Astrocyte (in vitro differentiated cells and primary cell): ENCODE results near the gene LRRC31. TPM values are rescaled to one million over a fixed set of nuclear protein-coding genes. Genes with fewer than 3 reads are reported as not detected.

ENCODE experiments used
- DNase-seq: peaks from one replicate; pipeline ENCODE4 v3.0.0-alpha.2; 2010; ENCODE audit warnings: low read depth
- FAIRE-seq: peaks from 2 replicates; lab custom pipeline; 2011; peaks lifted over from hg19 to GRCh38; lab: Jason Lieb, UNC
- H2AFZ ChIP-seq: 2 replicates; pipeline ENCODE4 v1.6.0; 2012; ENCODE audit warnings: low read depth, low read length, inconsistent platforms
- H3K27ac ChIP-seq: 2 replicates; pipeline ENCODE4 v1.5.1; 2011; ENCODE audit warnings: low read depth, low read length, inconsistent platforms
- H3K27me3 ChIP-seq: 2 replicates; pipeline ENCODE4 v1.6.0; 2011; ENCODE audit warnings: low read length, inconsistent platforms; ENCODE audit not compliant: insufficient read depth
- H3K36me3 ChIP-seq: 2 replicates; pipeline ENCODE4 v1.5.1; 2011; ENCODE audit warnings: low read length, inconsistent platforms; ENCODE audit not compliant: insufficient read depth
- H3K4me1 ChIP-seq: 2 replicates; pipeline ENCODE4 v1.5.1; 2011; ENCODE audit warnings: low read length, inconsistent platforms; ENCODE audit not compliant: insufficient read depth
- H3K4me2 ChIP-seq: 2 replicates; pipeline ENCODE4 v1.6.0; 2012; ENCODE audit warnings: low read length, inconsistent platforms
- H3K4me3 ChIP-seq: 2 replicates; pipeline ENCODE4 v1.5.1; 2011; ENCODE audit warnings: low read depth, mild to moderate bottlenecking, low read length, inconsistent platforms; ENCODE audit not compliant: insufficient read depth
- H3K79me2 ChIP-seq: 2 replicates; pipeline ENCODE4 v1.6.0; 2012; ENCODE audit warnings: mild to moderate bottlenecking, low read length, inconsistent platforms; ENCODE audit not compliant: insufficient read depth
- H3K9ac ChIP-seq: 2 replicates; pipeline ENCODE4 v1.6.0; 2012; ENCODE audit warnings: mild to moderate bottlenecking, low read length, inconsistent platforms
- H3K9me3 ChIP-seq: 2 replicates; pipeline ENCODE4 v1.5.1; 2012; ENCODE audit warnings: low read depth, mild to moderate bottlenecking, low read length, inconsistent platforms; ENCODE audit not compliant: insufficient read depth
- H4K20me1 ChIP-seq: 2 replicates; pipeline ENCODE4 v1.6.0; 2012; ENCODE audit warnings: low read length, inconsistent platforms; ENCODE audit not compliant: insufficient read depth
- H3K27ac Mint-ChIP-seq: one replicate; pipeline ENCODE4 v1.8.0; 2021; ENCODE audit warnings: mild to moderate bottlenecking, mixed read lengths; ENCODE audit not compliant: unreplicated experiment
- H3K27me3 Mint-ChIP-seq: one replicate; pipeline ENCODE4 v1.8.0; 2021; ENCODE audit warnings: low read depth, mixed read lengths; ENCODE audit not compliant: unreplicated experiment
- H3K36me3 Mint-ChIP-seq: one replicate; pipeline ENCODE4 v1.8.0; 2021; ENCODE audit warnings: low read depth, mixed read lengths; ENCODE audit not compliant: unreplicated experiment
- H3K4me1 Mint-ChIP-seq: one replicate; pipeline ENCODE4 v1.8.0; 2021; ENCODE audit warnings: low read depth, mixed read lengths; ENCODE audit not compliant: unreplicated experiment
- H3K4me3 Mint-ChIP-seq: one replicate; pipeline ENCODE4 v1.8.0; 2021; ENCODE audit warnings: mild to moderate bottlenecking, moderate library complexity, mixed read lengths; ENCODE audit not compliant: unreplicated experiment
- H3K9me3 Mint-ChIP-seq: one replicate; pipeline ENCODE4 v1.8.0; 2021; ENCODE audit warnings: mild to moderate bottlenecking, mixed read lengths; ENCODE audit not compliant: unreplicated experiment
- EZH2 ChIP-seq: IDR thresholded peaks from 2 replicates; pipeline ENCODE4 v1.6.1; 2012; ENCODE audit warnings: mild to moderate bottlenecking, low read length, inconsistent platforms; ENCODE audit not compliant: insufficient read depth
- total RNA-seq: library from RNA; stranded (reverse); gene quantifications from 2 replicates; pipeline ENCODE4 v1.2.1, GENCODE V29; 2021
- TF ChIP-seq, protein P1 (sequence below): IDR thresholded peaks from 2 replicates; pipeline ENCODE4 v1.5.1; 2011; ENCODE audit warnings: low read depth, mild to moderate bottlenecking, inconsistent platforms, low read length, moderate library complexity; ENCODE audit not compliant: insufficient read depth

LRRC31 gene
- total RNA-seq, 1 donor from 2014 or later, result 0.16 TPM

DNA sequence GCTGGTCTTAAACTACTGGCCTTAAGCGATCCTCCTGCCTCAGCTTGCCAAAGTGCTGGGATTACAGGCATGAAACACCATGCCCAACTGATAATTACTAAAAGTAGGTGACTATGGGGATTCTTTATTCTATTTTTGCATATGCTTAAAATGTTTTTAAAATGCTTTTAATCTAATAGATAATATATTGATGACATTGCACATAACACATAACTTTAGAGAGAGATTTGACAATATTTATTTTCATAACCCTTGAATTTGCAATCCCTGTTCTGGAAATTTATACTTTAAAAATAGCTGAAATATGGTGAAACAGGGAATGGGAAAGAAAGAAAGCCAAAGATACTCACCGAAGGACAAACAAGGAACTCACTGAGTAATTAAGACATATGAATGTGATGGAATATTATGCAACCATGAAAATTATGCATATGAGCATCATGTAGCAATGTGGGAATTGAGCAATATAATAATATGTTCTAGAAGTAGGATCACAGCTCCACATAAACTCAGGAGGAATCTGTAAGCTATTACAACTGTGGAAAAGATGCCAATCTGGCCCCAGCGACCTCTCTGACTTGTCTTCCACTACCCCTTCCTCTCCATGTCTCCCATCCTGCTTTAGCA lies 2.0 kb downstream of the LRRC31 start:
- Mint-ChIP-seq H3K27ac (no peak overlapping the region), H3K4me3 (no peak overlapping the region), H3K4me1 (peaks cover 5% of the 10 kb centered on the region), H3K27me3 (peaks cover 4% of the 10 kb centered on the region), H3K36me3 (no peaks in the 10 kb centered on the region), H3K9me3 (no peaks in the 10 kb centered on the region)
- H3K79me2 ChIP-seq, result no peaks in the 10 kb centered on the region
- H3K9me3 ChIP-seq, result no peaks in the 10 kb centered on the region
- no peak overlapping the region for H3K4me2 ChIP-seq
- no peak overlapping the region for H3K9ac ChIP-seq
- H3K27me3 ChIP-seq, result no peaks in the 10 kb centered on the region
- TF ChIP-seq, protein P1, sequence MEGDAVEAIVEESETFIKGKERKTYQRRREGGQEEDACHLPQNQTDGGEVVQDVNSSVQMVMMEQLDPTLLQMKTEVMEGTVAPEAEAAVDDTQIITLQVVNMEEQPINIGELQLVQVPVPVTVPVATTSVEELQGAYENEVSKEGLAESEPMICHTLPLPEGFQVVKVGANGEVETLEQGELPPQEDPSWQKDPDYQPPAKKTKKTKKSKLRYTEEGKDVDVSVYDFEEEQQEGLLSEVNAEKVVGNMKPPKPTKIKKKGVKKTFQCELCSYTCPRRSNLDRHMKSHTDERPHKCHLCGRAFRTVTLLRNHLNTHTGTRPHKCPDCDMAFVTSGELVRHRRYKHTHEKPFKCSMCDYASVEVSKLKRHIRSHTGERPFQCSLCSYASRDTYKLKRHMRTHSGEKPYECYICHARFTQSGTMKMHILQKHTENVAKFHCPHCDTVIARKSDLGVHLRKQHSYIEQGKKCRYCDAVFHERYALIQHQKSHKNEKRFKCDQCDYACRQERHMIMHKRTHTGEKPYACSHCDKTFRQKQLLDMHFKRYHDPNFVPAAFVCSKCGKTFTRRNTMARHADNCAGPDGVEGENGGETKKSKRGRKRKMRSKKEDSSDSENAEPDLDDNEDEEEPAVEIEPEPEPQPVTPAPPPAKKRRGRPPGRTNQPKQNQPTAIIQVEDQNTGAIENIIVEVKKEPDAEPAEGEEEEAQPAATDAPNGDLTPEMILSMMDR, result no peak
- no peak for TF ChIP-seq EZH2
- no peaks in the 10 kb centered on the region for H3K4me1 ChIP-seq
- no peaks in the 10 kb centered on the region for H3K36me3 ChIP-seq
- FAIRE-seq, result no peak
- H3K27ac ChIP-seq, result no peak overlapping the region
- H4K20me1 ChIP-seq, result no peaks in the 10 kb centered on the region
- no peak overlapping the region for H2AFZ ChIP-seq
- no peak for DNase-seq
- no peak overlapping the region for H3K4me3 ChIP-seq

DNA sequence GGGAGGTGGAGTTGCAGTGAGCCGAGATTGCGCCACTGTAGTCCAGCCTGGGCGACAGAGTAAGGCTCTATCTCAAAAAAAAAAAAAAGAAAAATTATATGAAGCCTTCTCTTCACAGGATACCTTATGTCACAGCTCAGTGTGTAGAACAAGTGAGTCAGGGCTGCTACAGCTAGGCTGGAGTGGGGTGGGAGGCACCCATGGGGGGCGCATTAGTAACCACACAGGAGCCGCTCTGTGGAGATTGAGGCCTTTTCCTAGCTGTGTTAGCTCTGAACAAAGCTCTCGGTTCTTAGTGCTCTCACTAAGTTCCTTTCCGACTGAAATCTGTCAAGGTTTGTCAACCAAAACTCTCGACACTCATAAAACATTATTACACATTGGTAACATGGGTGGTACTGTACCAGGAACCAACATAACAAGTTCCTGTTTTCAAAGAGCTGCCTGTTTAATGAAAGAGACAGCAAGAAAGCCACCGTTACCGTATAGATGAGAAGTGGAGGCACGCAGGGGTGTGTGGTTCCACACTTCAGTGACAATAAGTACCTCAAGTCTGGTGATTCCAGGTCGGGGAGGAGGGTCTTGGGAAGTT lies 4.5 kb downstream of the LRRC31 start:
- Mint-ChIP-seq H3K4me3 (no peak overlapping the region), H3K27ac (no peak overlapping the region), H3K9me3 (no peaks in the 10 kb centered on the region), H3K27me3 (peaks cover 7% of the 10 kb centered on the region), H3K4me1 (peaks cover 5% of the 10 kb centered on the region), H3K36me3 (no peaks in the 10 kb centered on the region)
- TF ChIP-seq, protein P1, result no peak
- no peak for TF ChIP-seq EZH2
- Histone ChIP-seq H4K20me1 (no peaks in the 10 kb centered on the region), H3K36me3 (no peaks in the 10 kb centered on the region), H3K79me2 (no peaks in the 10 kb centered on the region), H3K27ac (no peak overlapping the region), H3K9ac (no peak overlapping the region), H3K4me3 (no peak overlapping the region), H3K9me3 (no peaks in the 10 kb centered on the region), H3K27me3 (no peaks in the 10 kb centered on the region), H2AFZ (no peak overlapping the region), H3K4me2 (no peak overlapping the region), H3K4me1 (no peaks in the 10 kb centered on the region)
- FAIRE-seq (no peak), DNase-seq (no peak)

DNA sequence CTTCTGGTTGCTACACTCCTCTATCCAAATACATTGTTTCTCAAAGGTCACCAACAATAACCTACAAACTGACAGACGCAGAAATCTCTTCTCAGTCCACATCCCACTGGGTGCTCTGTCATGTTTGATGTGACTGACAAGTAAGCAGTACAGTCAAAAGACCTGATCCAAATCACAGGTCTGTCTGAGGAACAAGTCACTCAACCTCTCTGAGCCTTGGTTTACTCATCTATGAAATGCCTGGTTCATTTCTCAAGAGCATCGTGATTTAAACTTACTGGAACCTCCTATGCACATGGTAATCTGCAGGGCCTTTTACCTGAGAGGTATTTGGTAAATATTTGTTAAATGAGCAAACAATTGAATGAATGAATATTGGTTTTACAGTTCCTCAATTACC lies 5.5 kb downstream of the LRRC31 start:
- FAIRE-seq, result no peak

More for the DNA sequence above, 5.5 kb downstream of the LRRC31 start:
- Histone ChIP-seq H3K27ac (no peak overlapping the region), H3K4me3 (no peak overlapping the region), H3K4me1 (no peaks in the 10 kb centered on the region), H3K4me2 (no peak overlapping the region), H3K79me2 (no peaks in the 10 kb centered on the region), H3K9me3 (no peaks in the 10 kb centered on the region), H3K36me3 (no peaks in the 10 kb centered on the region), H3K27me3 (no peaks in the 10 kb centered on the region), H4K20me1 (no peaks in the 10 kb centered on the region), H3K9ac (no peak overlapping the region), H2AFZ (no peak overlapping the region)
- Mint-ChIP-seq H3K9me3 (no peaks in the 10 kb centered on the region), H3K27ac (peak overlapping the region; percentile 13), H3K27me3 (peaks cover 7% of the 10 kb centered on the region), H3K36me3 (no peaks in the 10 kb centered on the region), H3K4me1 (no peaks in the 10 kb centered on the region), H3K4me3 (no peak overlapping the region)
- DNase-seq, result no peak
- TF ChIP-seq EZH2, result no peak
- TF ChIP-seq, protein P1, result no peak
